Trophoblast cell (in vitro differentiated cells and primary cell): ENCODE results near the gene GTF3C4.
"Not testable (repeated sequence)": the region's sequence is repeated elsewhere in the genome, so short reads cannot be mapped to it uniquely, and the experiment has no call there.

Experiments used
- DNase-seq, 2 donors: peaks; one replicate each; pipeline ENCODE4 v3.0.0-alpha.2; 2016
- H2AFZ ChIP-seq: 2 replicates; pipeline ENCODE4 v1.6.1; 2013; ENCODE audit warnings: low read length, moderate library complexity, mild to moderate bottlenecking; ENCODE audit not compliant: insufficient read depth, poor library complexity
- H2AK5ac ChIP-seq: 2 replicates; pipeline ENCODE4 v1.6.1; 2013; ENCODE audit warnings: mild to moderate bottlenecking, low read length
- H2BK120ac ChIP-seq: 2 replicates; pipeline ENCODE4 v1.6.1; 2013; ENCODE audit warnings: low read length, mild to moderate bottlenecking, moderate library complexity; ENCODE audit not compliant: insufficient read depth, poor library complexity
- H2BK12ac ChIP-seq: 2 replicates; pipeline ENCODE4 v1.6.1; 2013; ENCODE audit warnings: mild to moderate bottlenecking, low read length, moderate library complexity
- H2BK5ac ChIP-seq: 2 replicates; pipeline ENCODE4 v1.6.1; 2013; ENCODE audit warnings: low read length, low read depth, moderate library complexity, mild to moderate bottlenecking; ENCODE audit not compliant: poor library complexity
- H3K14ac ChIP-seq: 2 replicates; pipeline ENCODE4 v1.6.1; 2013; ENCODE audit warnings: mild to moderate bottlenecking, low read length
- H3K18ac ChIP-seq: 2 replicates; pipeline ENCODE4 v1.6.1; 2013; ENCODE audit warnings: mild to moderate bottlenecking, low read length
- H3K23ac ChIP-seq: 2 replicates; pipeline ENCODE4 v1.6.1; 2013; ENCODE audit warnings: low read length
- H3K27ac ChIP-seq: 2 replicates; pipeline ENCODE4 v1.5.1; 2013; ENCODE audit warnings: low read depth, mild to moderate bottlenecking, inconsistent platforms, low read length, moderate library complexity
- H3K27me3 ChIP-seq: 2 replicates; pipeline ENCODE4 v1.6.1; 2013; ENCODE audit warnings: inconsistent platforms, mild to moderate bottlenecking, low read length, moderate library complexity; ENCODE audit not compliant: insufficient read depth
- H3K36me3 ChIP-seq, 2 experiments: 1 replicate in 1 of 2; 2 replicates in 1 of 2; pipeline ENCODE4 v1.6.1; 2013; ENCODE audit warnings: low read length in 2 of 2, mild to moderate bottlenecking in 2 of 2, moderate library complexity in 1 of 2; ENCODE audit not compliant: insufficient read depth in 2 of 2, control insufficient read depth in 1 of 2
- H3K4ac ChIP-seq: 2 replicates; pipeline ENCODE4 v1.6.1; 2013; ENCODE audit warnings: low read depth, mild to moderate bottlenecking, low read length, moderate library complexity
- H3K4me1 ChIP-seq, 2 experiments: 1 replicate in 1 of 2; 2 replicates in 1 of 2; pipeline ENCODE4 v1.6.1; 2013; ENCODE audit warnings: low read length in 2 of 2, mild to moderate bottlenecking in 2 of 2, moderate library complexity in 1 of 2; ENCODE audit not compliant: insufficient read depth in 2 of 2, control insufficient read depth in 1 of 2
- H3K4me2 ChIP-seq: 2 replicates; pipeline ENCODE4 v1.6.1; 2013; ENCODE audit warnings: inconsistent platforms, mild to moderate bottlenecking, low read length, moderate library complexity
- H3K4me3 ChIP-seq: 2 replicates; pipeline ENCODE4 v1.5.1; 2013; ENCODE audit warnings: mild to moderate bottlenecking, low read depth, low read length, inconsistent platforms
- H3K79me1 ChIP-seq: one replicate; pipeline ENCODE4 v1.6.1; 2013; ENCODE audit warnings: low read length
- H3K79me2 ChIP-seq: 2 replicates; pipeline ENCODE4 v1.6.1; 2013; ENCODE audit warnings: low read length, mild to moderate bottlenecking; ENCODE audit not compliant: control insufficient read depth, insufficient read depth, poor library complexity
- H3K9ac ChIP-seq: 2 replicates; pipeline ENCODE4 v1.6.1; 2013; ENCODE audit warnings: mild to moderate bottlenecking, low read length
- H3K9me3 ChIP-seq: 2 replicates; pipeline ENCODE4 v1.6.1; 2013; ENCODE audit warnings: low read depth, mild to moderate bottlenecking, control low read depth, inconsistent platforms, low read length; ENCODE audit not compliant: insufficient read depth
- H4K12ac ChIP-seq: 2 replicates; pipeline ENCODE4 v1.6.1; 2013; ENCODE audit warnings: low read depth, mild to moderate bottlenecking, low read length, moderate library complexity
- H4K8ac ChIP-seq: 2 replicates; pipeline ENCODE4 v1.6.1; 2013; ENCODE audit warnings: low read depth, mild to moderate bottlenecking, low read length, moderate library complexity
- H4K91ac ChIP-seq: one replicate; pipeline ENCODE4 v1.6.1; 2013; ENCODE audit warnings: low read depth, mild to moderate bottlenecking, low read length, moderate library complexity
- WGBS: extraction: QIAGEN DNeasy Blood & Tissue Kit; methylation state at CpG from one replicate; pipeline ENCODE4 v1.1.7; 2013; ENCODE audit warnings: missing lambda C conversion rate; ENCODE audit not compliant: insufficient read length, insufficient coverage; ENCODE audit errors: extremely low coverage; 5-methylcytosine and 5-hydroxymethylcytosine counted together

Gene GTF3C4

GRCh38 chr9:132712753-132713152 lies 42.5 kb downstream of the GTF3C4 start:
- H3K4me3 ChIP-seq: no peak overlapping the region
- no peak overlapping the region for H2AK5ac ChIP-seq
- H3K9ac ChIP-seq: no peak overlapping the region
- H3K14ac ChIP-seq: no peak overlapping the region
- WGBS: no CpG with 5 or more reads among the region's 5 CpGs
- no peaks in the 10 kb centered on the region for H3K79me2 ChIP-seq
- no peaks in the 10 kb centered on the region for H3K9me3 ChIP-seq
- no peak overlapping the region for H2BK120ac ChIP-seq
- H3K27me3 ChIP-seq: no peaks in the 10 kb centered on the region
- H2AFZ ChIP-seq: no peak overlapping the region
- no peak overlapping the region for H3K4ac ChIP-seq
- no peaks in the 10 kb centered on the region for H3K79me1 ChIP-seq
- H4K12ac ChIP-seq: no peak overlapping the region
- no peak overlapping the region for H2BK12ac ChIP-seq
- DNase-seq: no peak
- no peaks in the 10 kb centered on the region for H3K4me1 ChIP-seq
- H4K91ac ChIP-seq: no peak overlapping the region
- H3K27ac ChIP-seq: no peak overlapping the region
- no peak overlapping the region for H2BK5ac ChIP-seq
- H4K8ac ChIP-seq: no peak overlapping the region
- H3K36me3 ChIP-seq: no peaks in the 10 kb centered on the region
- H3K23ac ChIP-seq: no peak overlapping the region
- H3K18ac ChIP-seq: no peak overlapping the region
- H3K4me2 ChIP-seq: no peak overlapping the region

- Histone ChIP-seq H4K91ac (no peak overlapping the region), H3K27ac (no peak overlapping the region), H4K12ac (no peak overlapping the region), H2AK5ac (no peak overlapping the region), H2AFZ (no peak overlapping the region), H3K79me1 (no peaks in the 10 kb centered on the region), H3K4ac (no peak overlapping the region), H2BK120ac (no peak overlapping the region), H2BK5ac (no peak overlapping the region), H3K18ac (no peak overlapping the region), H4K8ac (no peak overlapping the region), H3K36me3 (no peaks in the 10 kb centered on the region), H3K9me3 (no peaks in the 10 kb centered on the region), H3K27me3 (no peaks in the 10 kb centered on the region), H3K4me2 (no peak overlapping the region), H3K4me1 (no peaks in the 10 kb centered on the region), H3K23ac (no peak overlapping the region), H3K9ac (no peak overlapping the region), H3K79me2 (no peaks in the 10 kb centered on the region), H3K4me3 (no peak overlapping the region), H3K14ac (no peak overlapping the region), H2BK12ac (no peak overlapping the region)
- no peak for DNase-seq
- no CpG with 5 or more reads among the region's 4 CpGs for WGBS
Measured at GRCh38 chr9:132716007-132716406, 45.7 kb downstream of the GTF3C4 start.

GRCh38 chr9:132717326-132717945 lies 47.2 kb downstream of the GTF3C4 start:
- no peaks in the 10 kb centered on the region for H3K79me1 ChIP-seq
- no peaks in the 10 kb centered on the region for H3K79me2 ChIP-seq

GRCh38 chr9:132718381-132718928 lies 48.2 kb downstream of the GTF3C4 start:
- H3K9me3 ChIP-seq, H2AK5ac ChIP-seq, H2BK5ac ChIP-seq, H2BK120ac ChIP-seq, H2BK12ac ChIP-seq, H3K4ac ChIP-seq, H3K79me2 ChIP-seq, H3K4me3 ChIP-seq, H3K9ac ChIP-seq, H3K23ac ChIP-seq, H3K36me3 ChIP-seq, H2AFZ ChIP-seq, DNase-seq, H3K27ac ChIP-seq, H3K27me3 ChIP-seq, H4K91ac ChIP-seq, H3K18ac ChIP-seq, H3K4me1 ChIP-seq, H3K14ac ChIP-seq, H3K4me2 ChIP-seq, H4K8ac ChIP-seq, H4K12ac ChIP-seq, H3K79me1 ChIP-seq: not testable (repeated sequence)
- WGBS: no CpG with 5 or more reads among the region's 8 CpGs

More at GRCh38 chr9:132717326-132717945, 47.2 kb downstream of the GTF3C4 start:
- no peaks in the 10 kb centered on the region for H3K27me3 ChIP-seq
- H3K9me3 ChIP-seq: no peaks in the 10 kb centered on the region
- no peak overlapping the region for H2BK120ac ChIP-seq
- no peak for DNase-seq
- no peak overlapping the region for H4K12ac ChIP-seq
- no peak overlapping the region for H2BK12ac ChIP-seq
- H3K4me1 ChIP-seq: no peaks in the 10 kb centered on the region
- no peak overlapping the region for H4K8ac ChIP-seq
- H2BK5ac ChIP-seq: no peak overlapping the region
- H3K18ac ChIP-seq: no peak overlapping the region
- H3K9ac ChIP-seq: no peak overlapping the region
- H3K23ac ChIP-seq: no peak overlapping the region
- no peak overlapping the region for H3K4ac ChIP-seq
- no peak overlapping the region for H2AFZ ChIP-seq
- H3K4me3 ChIP-seq: no peak overlapping the region
- no peak overlapping the region for H2AK5ac ChIP-seq
- H3K4me2 ChIP-seq: no peak overlapping the region
- H3K14ac ChIP-seq: no peak overlapping the region
- no peak overlapping the region for H3K27ac ChIP-seq
- H3K36me3 ChIP-seq: no peaks in the 10 kb centered on the region
- H4K91ac ChIP-seq: no peak overlapping the region
- WGBS: no CpG with 5 or more reads among the region's 13 CpGs
